Activated naive CD4-positive, alpha-beta T cell treated with anti-CD3 and anti-CD28 coated beads, Interleukin-2, amount 50 U/mL, for 24 hours (primary cell): ENCODE results near the gene CIAO3.

ENCODE experiments used
- H3K27ac Mint-ChIP-seq: one replicate; pipeline ENCODE4 v1.8.0; 2021; ENCODE audit warnings: mild to moderate bottlenecking, mixed read lengths
- H3K27me3 Mint-ChIP-seq: one replicate; pipeline ENCODE4 v1.8.0; 2021; ENCODE audit warnings: mixed read lengths
- H3K36me3 Mint-ChIP-seq: one replicate; pipeline ENCODE4 v1.8.0; 2021; ENCODE audit warnings: mixed read lengths
- H3K4me1 Mint-ChIP-seq: one replicate; pipeline ENCODE4 v1.8.0; 2021; ENCODE audit warnings: mixed read lengths
- H3K4me3 Mint-ChIP-seq: one replicate; pipeline ENCODE4 v1.8.0; 2021; ENCODE audit warnings: mild to moderate bottlenecking, mixed read lengths
- H3K9me3 Mint-ChIP-seq: one replicate; pipeline ENCODE4 v1.8.0; 2021; ENCODE audit warnings: mixed read lengths

Gene CIAO3

GRCh38 chr16:725463-726187 is 15.2 kb downstream of the CIAO3 start:
- no peak overlapping the region for H3K27ac Mint-ChIP-seq
- no peak overlapping the region for H3K4me3 Mint-ChIP-seq
- H3K36me3 Mint-ChIP-seq, result no peaks in the 10 kb centered on the region
- H3K27me3 Mint-ChIP-seq, result no peaks in the 10 kb centered on the region
- no peaks in the 10 kb centered on the region for H3K9me3 Mint-ChIP-seq
- no peaks in the 10 kb centered on the region for H3K4me1 Mint-ChIP-seq

DNA sequence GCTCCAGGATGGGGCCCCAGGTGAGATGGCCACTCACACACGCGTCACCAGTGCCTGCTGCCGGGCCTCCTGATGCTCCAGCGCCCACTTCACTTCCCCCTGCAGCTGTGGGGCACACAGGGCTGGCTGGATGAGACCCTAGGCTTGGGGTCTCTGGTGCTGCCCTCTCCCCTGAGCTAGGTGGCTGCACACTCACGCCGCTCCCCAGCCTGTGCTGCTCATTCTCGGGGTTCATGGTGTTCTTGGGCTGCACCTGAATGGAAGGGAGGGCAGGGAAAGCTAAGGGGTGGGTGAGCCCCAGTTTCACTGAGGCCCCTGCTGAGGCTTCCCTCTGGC is 15.8 kb downstream of the CIAO3 start:
- Mint-ChIP-seq H3K4me3 (no peak overlapping the region), H3K27me3 (no peaks in the 10 kb centered on the region), H3K4me1 (peaks cover 4% of the 10 kb centered on the region), H3K27ac (no peak overlapping the region), H3K9me3 (no peaks in the 10 kb centered on the region), H3K36me3 (no peaks in the 10 kb centered on the region)

- Mint-ChIP-seq H3K27me3 (no peaks in the 10 kb centered on the region), H3K9me3 (no peaks in the 10 kb centered on the region), H3K4me3 (no peak overlapping the region), H3K36me3 (no peaks in the 10 kb centered on the region), H3K27ac (no peak overlapping the region), H3K4me1 (peaks cover 6% of the 10 kb centered on the region)
Observed at GRCh38 chr16:724188-725040, 16.4 kb downstream of the CIAO3 start.

DNA sequence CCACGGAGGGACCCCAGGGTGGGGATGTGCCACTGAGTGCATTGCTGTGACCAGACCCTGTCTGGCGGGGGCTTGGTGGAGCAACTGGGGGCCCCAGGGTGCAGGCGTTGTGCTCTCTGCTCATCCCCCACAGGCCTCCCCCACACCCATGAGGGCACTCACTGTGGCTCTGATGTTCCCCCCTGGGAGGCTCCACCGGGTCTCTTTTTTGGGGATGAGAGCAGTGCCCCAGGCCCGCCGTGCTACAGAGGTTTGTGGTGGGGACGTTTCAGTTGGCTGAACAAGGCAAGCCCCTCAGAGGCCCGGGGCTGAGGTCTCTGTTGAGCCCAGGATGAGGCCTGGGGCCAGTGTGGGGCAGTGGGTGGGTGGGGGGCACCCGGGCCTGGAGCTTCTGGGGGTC is 17.1 kb downstream of the CIAO3 start:
- Mint-ChIP-seq H3K27ac (no peak overlapping the region), H3K27me3 (no peaks in the 10 kb centered on the region), H3K36me3 (no peaks in the 10 kb centered on the region), H3K9me3 (no peaks in the 10 kb centered on the region), H3K4me1 (peaks cover 11% of the 10 kb centered on the region), H3K4me3 (no peak overlapping the region)

GRCh38 chr16:722835-723633 is 17.8 kb downstream of the CIAO3 start:
- H3K36me3 Mint-ChIP-seq, result no peaks in the 10 kb centered on the region
- peaks cover 11% of the 10 kb centered on the region for H3K4me1 Mint-ChIP-seq
- no peaks in the 10 kb centered on the region for H3K9me3 Mint-ChIP-seq
- no peaks in the 10 kb centered on the region for H3K27me3 Mint-ChIP-seq
- H3K27ac Mint-ChIP-seq, result no peak overlapping the region
- H3K4me3 Mint-ChIP-seq, result peak overlapping the region; percentile 36

GRCh38 chr16:721765-722540 is 18.8 kb downstream of the CIAO3 start:
- no peaks in the 10 kb centered on the region for H3K36me3 Mint-ChIP-seq
- no peaks in the 10 kb centered on the region for H3K9me3 Mint-ChIP-seq
- H3K27ac Mint-ChIP-seq, result no peak overlapping the region
- H3K4me3 Mint-ChIP-seq, result peak overlapping the region; percentile 70
- peaks cover 11% of the 10 kb centered on the region for H3K4me1 Mint-ChIP-seq
- no peaks in the 10 kb centered on the region for H3K27me3 Mint-ChIP-seq

GRCh38 chr16:720990-721764 is 19.6 kb downstream of the CIAO3 start, which contains the start of gene ANTKMT:
Gene ANTKMT, plus strand, starts transcription at chr16:721146. Its CDS starts 129 bp downstream, at chr16:721275.
- H3K27ac Mint-ChIP-seq, result peak within 1 kb of the TSS; percentile 62
- no peaks in the 10 kb centered on the region for H3K36me3 Mint-ChIP-seq
- peaks cover 2% of the 10 kb centered on the region for H3K27me3 Mint-ChIP-seq
- H3K4me3 Mint-ChIP-seq, result peak within 1 kb of the TSS; percentile 82
- H3K4me1 Mint-ChIP-seq, result peaks cover 14% of the 10 kb centered on the region
- no peaks in the 10 kb centered on the region for H3K9me3 Mint-ChIP-seq

DNA sequence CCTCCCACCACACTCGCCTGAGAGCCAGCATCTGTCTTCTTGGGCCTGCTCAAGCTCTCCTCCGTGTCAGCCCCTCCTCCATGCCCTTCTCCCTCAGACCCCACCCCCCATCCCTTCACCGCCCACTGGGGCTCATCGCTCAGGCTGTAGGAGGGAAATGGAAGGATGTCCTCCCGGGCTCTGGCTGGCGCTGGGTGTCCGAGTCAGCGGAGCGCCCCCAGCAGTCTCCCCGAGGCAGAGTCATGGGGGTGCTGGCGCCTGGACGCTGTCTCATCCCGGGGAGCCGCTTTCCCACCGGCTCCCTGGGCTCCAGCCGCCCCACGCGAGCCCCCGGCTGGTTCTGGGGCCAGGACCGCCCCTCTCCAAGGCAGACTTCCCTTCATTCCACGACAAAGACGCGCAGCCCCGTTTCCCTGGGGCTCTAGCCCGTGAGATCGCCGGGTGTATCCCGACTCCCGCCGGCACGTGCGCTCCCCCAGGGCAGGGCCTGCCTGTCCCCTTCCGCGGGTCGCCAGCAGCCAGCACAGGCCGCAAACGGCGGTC is 20.3 kb downstream of the CIAO3 start:
- Mint-ChIP-seq H3K36me3 (no peaks in the 10 kb centered on the region), H3K27me3 (peaks cover 2% of the 10 kb centered on the region), H3K27ac (peak overlapping the region; percentile 62)

DNA sequence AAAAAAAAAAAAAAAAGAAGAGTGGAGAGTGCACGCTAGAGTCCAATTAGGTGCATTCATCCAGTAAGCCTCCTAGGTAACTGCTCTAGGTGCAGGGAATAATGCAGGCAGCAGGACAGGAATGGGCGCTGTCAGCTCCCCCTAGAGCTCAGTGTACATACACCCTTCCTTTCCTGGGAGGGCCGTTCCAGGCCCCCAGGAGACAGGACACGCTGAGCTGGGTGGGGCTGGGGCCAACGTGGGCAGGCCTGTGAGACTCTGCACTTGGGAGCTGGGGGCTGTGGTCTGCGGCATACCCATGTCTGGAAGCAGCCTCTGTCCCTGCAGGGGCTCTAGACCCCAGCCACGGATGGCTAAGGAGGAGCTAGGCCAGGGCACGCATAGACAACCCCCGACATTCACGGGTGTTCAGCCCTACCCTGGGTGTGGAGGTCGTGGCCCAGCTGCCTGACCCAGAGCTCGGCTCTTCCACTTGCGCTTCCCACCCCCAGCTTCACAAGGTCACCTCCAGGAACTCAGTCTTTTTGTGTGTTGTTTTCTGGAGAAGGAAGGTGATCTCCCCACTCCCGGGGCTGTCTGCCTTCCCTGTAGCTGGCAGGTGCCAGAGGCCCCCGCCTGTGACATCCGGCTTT is 20.9 kb downstream of the CIAO3 start:
- Mint-ChIP-seq H3K4me3 (peak overlapping the region; percentile 82), H3K9me3 (no peaks in the 10 kb centered on the region)

More for the DNA sequence above, 20.3 kb downstream of the CIAO3 start:
- peak overlapping the region; percentile 82 for H3K4me3 Mint-ChIP-seq
- H3K4me1 Mint-ChIP-seq, result peaks cover 15% of the 10 kb centered on the region
- H3K9me3 Mint-ChIP-seq, result no peaks in the 10 kb centered on the region

GRCh38 chr16:718922-719321 is 21.9 kb downstream of the CIAO3 start:
- H3K4me3 Mint-ChIP-seq, result peak overlapping the region; percentile 52
- peaks cover 2% of the 10 kb centered on the region for H3K27me3 Mint-ChIP-seq
- no peak overlapping the region for H3K27ac Mint-ChIP-seq
- H3K9me3 Mint-ChIP-seq, result no peaks in the 10 kb centered on the region
- peaks cover 15% of the 10 kb centered on the region for H3K4me1 Mint-ChIP-seq
- H3K36me3 Mint-ChIP-seq, result no peaks in the 10 kb centered on the region

More for the DNA sequence above, 20.9 kb downstream of the CIAO3 start:
- H3K27me3 Mint-ChIP-seq, result peaks cover 2% of the 10 kb centered on the region
- H3K36me3 Mint-ChIP-seq, result no peaks in the 10 kb centered on the region
- peak overlapping the region; percentile 23 for H3K27ac Mint-ChIP-seq
- peaks cover 15% of the 10 kb centered on the region for H3K4me1 Mint-ChIP-seq

DNA sequence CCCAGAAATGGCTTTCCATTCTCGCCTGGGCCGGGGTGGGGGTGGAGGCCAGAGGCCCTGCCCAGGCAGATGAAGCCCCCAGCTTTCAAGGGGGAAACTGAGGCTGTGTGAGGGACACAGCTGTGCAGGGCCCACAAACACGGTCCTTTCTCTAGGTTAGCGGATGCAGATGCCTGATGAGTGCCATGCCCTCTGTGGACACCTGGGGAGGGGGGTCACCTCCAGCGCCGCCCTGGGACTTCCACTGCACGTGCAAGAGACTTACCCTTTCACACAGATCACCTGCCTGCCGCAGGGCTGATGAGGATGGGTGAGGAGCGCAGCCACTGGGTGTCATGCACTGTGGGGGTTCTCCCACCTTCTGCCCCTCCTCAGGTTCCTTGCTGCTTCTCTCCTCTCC is 22.4 kb downstream of the CIAO3 start:
- Mint-ChIP-seq H3K9me3 (no peaks in the 10 kb centered on the region), H3K4me1 (peaks cover 15% of the 10 kb centered on the region)

GRCh38 chr16:717450-718245 is 23.1 kb downstream of the CIAO3 start:
- peaks cover 15% of the 10 kb centered on the region for H3K4me1 Mint-ChIP-seq
- no peaks in the 10 kb centered on the region for H3K9me3 Mint-ChIP-seq
- no peaks in the 10 kb centered on the region for H3K36me3 Mint-ChIP-seq
- H3K4me3 Mint-ChIP-seq, result no peak overlapping the region
- H3K27me3 Mint-ChIP-seq, result peaks cover 2% of the 10 kb centered on the region
- H3K27ac Mint-ChIP-seq, result no peak overlapping the region

More for the DNA sequence above, 22.4 kb downstream of the CIAO3 start:
- Mint-ChIP-seq H3K27ac (no peak overlapping the region), H3K27me3 (peaks cover 2% of the 10 kb centered on the region), H3K4me3 (no peak overlapping the region), H3K36me3 (no peaks in the 10 kb centered on the region)

DNA sequence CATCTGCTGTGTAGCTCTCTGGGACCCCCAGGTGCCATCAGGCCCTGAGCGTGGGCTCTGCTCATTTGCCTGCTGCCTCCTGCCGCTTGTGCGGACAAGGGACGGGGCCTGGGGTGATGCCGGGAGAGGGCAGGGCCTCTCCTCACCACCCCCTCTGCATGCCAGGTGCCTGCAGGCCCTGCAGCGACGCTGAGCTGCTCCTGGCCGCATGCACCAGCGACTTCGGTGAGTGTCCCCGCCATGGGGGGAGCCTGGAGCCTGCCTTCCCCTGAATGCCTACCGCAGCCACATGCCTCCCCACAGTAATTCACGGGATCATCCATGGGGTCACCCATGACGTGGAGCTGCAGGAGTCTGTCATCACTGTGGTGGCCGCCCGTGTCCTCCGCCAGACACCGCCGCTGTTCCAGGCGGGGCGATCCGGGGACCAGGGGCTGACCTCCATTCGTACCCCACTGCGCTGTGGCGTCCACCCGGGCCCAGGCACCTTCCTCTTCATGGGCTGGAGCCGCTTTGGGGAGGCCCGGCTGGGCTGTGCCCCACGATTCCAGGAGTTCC is 23.9 kb downstream of the CIAO3 start:
- peaks cover 2% of the 10 kb centered on the region for H3K27me3 Mint-ChIP-seq
- H3K36me3 Mint-ChIP-seq, result no peaks in the 10 kb centered on the region
- no peaks in the 10 kb centered on the region for H3K9me3 Mint-ChIP-seq
- H3K4me3 Mint-ChIP-seq, result no peak overlapping the region
- no peak overlapping the region for H3K27ac Mint-ChIP-seq
- peaks cover 15% of the 10 kb centered on the region for H3K4me1 Mint-ChIP-seq
